HEK293 (cell line): ENCODE results near the gene LRRTM4.

Source experiments
- CTCF ChIA-PET: fragments of 350-600 bp; formaldehyde crosslinking; extraction: SDS; loops from one replicate; lab custom pipeline; 2021; ENCODE audit warnings: antibody characterized with exemption; lab: Yijun Ruan, JAX
- POLR2A ChIA-PET: fragments of 300-600 bp; formaldehyde crosslinking; extraction: SDS; loops from one replicate; lab custom pipeline; 2020; ENCODE audit warnings: antibody characterized with exemption, inconsistent platforms; lab: Yijun Ruan, JAX
- H3K27ac ChIP-seq: fragments of 200-500 bp; sonication (Bioruptor generic); 2 replicates; pipeline ENCODE4 v1.5.1; 2014; ENCODE audit warnings: low read depth, low read length, control low read depth, inconsistent platforms; ENCODE audit errors: extremely low read depth
- H3K36me3 ChIP-seq, 2 experiments: fragments of 200-500 bp in 1 of 2; sonication (Bioruptor generic) in 1 of 2; 1 replicate in 1 of 2; 2 replicates in 1 of 2; pipeline ENCODE4 v1.5.1; 2014 to 2017; ENCODE audit warnings: inconsistent platforms in 2 of 2, low read length in 2 of 2; ENCODE audit not compliant: control insufficient read depth in 2 of 2, insufficient read depth in 1 of 2
- H3K4me1 ChIP-seq: fragments of 200-500 bp; sonication (Bioruptor generic); 2 replicates; pipeline ENCODE4 v1.5.1; 2014; ENCODE audit warnings: mild to moderate bottlenecking, low read length, inconsistent platforms; ENCODE audit not compliant: control insufficient read depth, insufficient read depth
- H3K4me3 ChIP-seq: 2 replicates; pipeline ENCODE4 v1.5.1; 2011; ENCODE audit warnings: low read depth, mild to moderate bottlenecking, control low read depth, low read length, moderate library complexity
- H3K9me3 ChIP-seq: fragments of 200-500 bp; sonication (Bioruptor generic); 2 replicates; pipeline ENCODE4 v1.5.1; 2014; ENCODE audit warnings: low read depth, low read length, inconsistent platforms; ENCODE audit not compliant: control insufficient read depth, insufficient read depth
- CTCF ChIP-seq: fragments of 450-650 bp; formaldehyde crosslinking; IDR thresholded peaks from 2 replicates; pipeline ENCODE4 v1.5.1; 2016; ENCODE audit warnings: missing biosample characterization, missing genetic modification characterization
- MEIS1 ChIP-seq: sonication (generic); formaldehyde crosslinking; IDR thresholded peaks from 2 replicates; pipeline ENCODE4 v1.8.1; 2022; ENCODE audit warnings: missing genetic modification reagents, mild to moderate bottlenecking, borderline replicate concordance
- ZBTB11 ChIP-seq: fragments of 450-650 bp; formaldehyde crosslinking; conservative IDR thresholded peaks from 2 replicates; pipeline ENCODE4 v1.5.1; 2016; ENCODE audit warnings: low read depth, missing biosample characterization, missing genetic modification characterization
- ZBTB20 ChIP-seq: fragments of 450-650 bp; formaldehyde crosslinking; IDR thresholded peaks from 2 replicates; pipeline ENCODE4 v1.5.1; 2016; ENCODE audit warnings: missing biosample characterization, missing genetic modification characterization
- ZBTB6 ChIP-seq: fragments of 450-650 bp; formaldehyde crosslinking; IDR thresholded peaks from 2 replicates; pipeline ENCODE4 v1.5.1; 2017; ENCODE audit warnings: missing biosample characterization, missing genetic modification characterization
- ZNF239 ChIP-seq: fragments of 450-650 bp; formaldehyde crosslinking; IDR thresholded peaks from 2 replicates; pipeline ENCODE4 v1.5.1; 2016; ENCODE audit warnings: missing biosample characterization, missing genetic modification characterization
- ZNF274 ChIP-seq, 2 experiments: fragments of 200-500 bp in 1 of 2; fragments of 450-650 bp in 1 of 2; sonication (Bioruptor generic) in 1 of 2; formaldehyde crosslinking in 1 of 2; IDR thresholded peaks; 2 replicates each; pipeline versions ENCODE4 v1.5.1 to v1.6.1; 2014 to 2016; ENCODE audit warnings: borderline replicate concordance in 1 of 2, inconsistent platforms in 1 of 2, low read length in 1 of 2, missing biosample characterization in 1 of 2, missing genetic modification characterization in 1 of 2
- ZNF302 ChIP-seq: fragments of 450-650 bp; formaldehyde crosslinking; IDR thresholded peaks from 2 replicates; pipeline ENCODE4 v1.5.1; 2016; ENCODE audit warnings: missing biosample characterization, missing genetic modification characterization, low read depth
- ZNF692 ChIP-seq: fragments of 450-650 bp; formaldehyde crosslinking; IDR thresholded peaks from 2 replicates; pipeline ENCODE4 v1.5.1; 2016; ENCODE audit warnings: missing biosample characterization, missing genetic modification characterization
- ZNF791 ChIP-seq: fragments of 450-650 bp; formaldehyde crosslinking; IDR thresholded peaks from 2 replicates; pipeline ENCODE4 v1.5.1; 2016; ENCODE audit warnings: missing biosample characterization, missing genetic modification characterization
- ZSCAN4 ChIP-seq: fragments of 450-650 bp; formaldehyde crosslinking; IDR thresholded peaks from 2 replicates; pipeline ENCODE4 v1.5.1; 2017; ENCODE audit warnings: missing biosample characterization, missing genetic modification characterization

The LRRTM4 gene

GRCh38 chr2:77457665-77458064 lies 64.5 kb downstream of the LRRTM4 start:
- Histone ChIP-seq H3K9me3 (no peaks in the 10 kb centered on the region), H3K4me1 (no peaks in the 10 kb centered on the region), H3K36me3 (no peaks in the 10 kb centered on the region), H3K4me3 (no peak overlapping the region), H3K27ac (no peak overlapping the region)
- TF ChIP-seq MEIS1 (CRISPR knock-in tag) (no peak), ZNF791 (tag by site-specific recombination) (no peak), ZNF239 (tag by site-specific recombination) (no peak), ZBTB11 (tag by site-specific recombination) (no peak), ZBTB6 (tag by site-specific recombination) (no peak), ZNF274 (IDR thresholded peaks at IDR 0.05; ENCODE audit: low read length) (no peak), ZNF274 (tag by site-specific recombination; IDR thresholded peaks at IDR 0.05; ENCODE audit: borderline replicate concordance) (no peak), ZBTB20 (tag by site-specific recombination) (no peak)
- ChIA-PET POLR2A (no interaction called here), CTCF (interaction anchor here (0.7 kb wide), 1 partner anchor 16 kb away, joined by 3 read pairs; no protein-coding TSS in a partner anchor)

- POLR2A ChIA-PET, result no interaction called here
- H3K4me1 ChIP-seq, result no peaks in the 10 kb centered on the region
Measured at GRCh38 chr2:77443076-77443475, 79.1 kb downstream of the LRRTM4 start.

More at GRCh38 chr2:77443076-77443475, 79.1 kb downstream of the LRRTM4 start:
- H3K4me3 ChIP-seq, result no peak overlapping the region
- CTCF ChIA-PET, result no interaction called here
- H3K9me3 ChIP-seq, result no peaks in the 10 kb centered on the region
- TF ChIP-seq ZNF302 (no peak), CTCF (tag by site-specific recombination) (no peak), ZNF692 (tag by site-specific recombination) (no peak), ZSCAN4 (no peak)
- H3K36me3 ChIP-seq, result no peaks in the 10 kb centered on the region
- H3K27ac ChIP-seq, result no peak overlapping the region
